Stimulated activated CD4-positive, alpha-beta T cell treated with anti-CD3 and anti-CD28 coated beads, Interleukin-2, amount 100 ng/mL, for 48 hours (primary cell): ENCODE results near the gene MRPL48.
"Not testable (repeated sequence)": the region's sequence is repeated elsewhere in the genome, so short reads cannot be mapped to it uniquely, and the experiment has no call there.

Source experiments
- DNase-seq, 2 donors: peaks; one replicate each; pipeline ENCODE4 v3.0.0-alpha.2; 2020

Gene MRPL48

DNA sequence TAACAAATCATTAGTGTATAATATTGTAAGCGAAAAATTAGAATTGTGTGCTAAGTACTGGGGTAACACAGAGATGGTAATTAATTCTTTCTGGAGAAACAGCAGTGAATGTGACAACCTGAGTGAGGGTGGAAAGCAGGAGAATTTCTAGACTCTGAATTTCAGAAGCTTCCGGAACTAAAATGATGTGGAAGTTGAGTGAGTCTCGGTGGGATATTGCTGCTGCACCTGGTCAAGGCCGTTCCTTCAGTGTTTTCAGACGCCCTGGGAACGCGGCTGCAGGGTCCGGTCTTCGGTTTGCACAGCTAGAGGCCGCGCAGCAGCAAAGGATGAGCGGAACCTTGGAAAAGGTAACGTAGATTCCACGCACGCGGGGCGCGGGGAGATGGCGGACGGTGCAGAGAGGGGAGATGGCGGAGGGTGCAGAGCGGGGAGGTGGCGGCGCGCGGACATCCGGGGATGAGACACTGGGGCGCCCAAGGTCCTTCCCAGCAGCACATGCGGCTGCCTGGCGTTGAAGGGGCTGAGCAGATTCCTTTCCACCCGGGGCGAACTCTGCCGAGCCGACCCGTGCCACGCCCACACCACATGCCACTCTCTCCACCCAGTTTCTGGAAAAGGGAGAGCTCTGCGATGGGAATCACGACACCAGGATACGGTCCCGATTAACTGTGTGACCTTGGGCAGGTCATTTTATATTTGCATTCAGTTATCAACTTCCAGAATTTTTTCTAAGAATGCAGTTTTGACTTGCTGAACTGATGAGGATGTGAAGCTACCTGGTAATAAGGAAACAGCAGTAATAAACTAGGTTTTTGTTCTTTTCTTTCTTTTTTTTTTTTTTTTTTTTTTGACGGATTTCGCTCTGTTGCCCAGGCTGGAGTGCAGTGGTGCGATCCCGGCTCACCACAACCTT lies at the start of gene MRPL48:
MRPL48 (plus strand) TSS at position 232 of the 916 bp plus-strand sequence; CDS start at position 330, 98 bp downstream.
- peak; percentile 80 to 82 for DNase-seq

DNA sequence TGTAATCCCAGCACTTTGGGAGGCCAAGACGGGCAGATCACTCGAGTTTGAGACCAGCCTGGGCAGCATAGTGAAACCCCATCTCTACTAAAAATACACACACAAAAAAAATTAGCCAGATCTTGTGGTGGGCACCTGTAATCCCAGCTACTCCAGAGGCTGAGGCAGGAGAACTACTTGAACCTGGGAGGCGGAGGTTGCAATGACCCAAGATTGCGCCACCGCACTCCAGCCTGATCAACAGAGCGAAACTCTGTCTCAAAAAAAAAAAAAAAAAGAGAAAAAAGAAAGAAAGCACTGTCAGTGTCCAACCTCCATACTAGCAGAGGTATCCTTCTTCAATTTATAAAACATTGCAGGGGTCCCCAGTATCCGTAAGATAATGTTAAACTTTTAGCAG lies 44.6 kb upstream of the MRPL48 start:
- no peak for DNase-seq

DNA sequence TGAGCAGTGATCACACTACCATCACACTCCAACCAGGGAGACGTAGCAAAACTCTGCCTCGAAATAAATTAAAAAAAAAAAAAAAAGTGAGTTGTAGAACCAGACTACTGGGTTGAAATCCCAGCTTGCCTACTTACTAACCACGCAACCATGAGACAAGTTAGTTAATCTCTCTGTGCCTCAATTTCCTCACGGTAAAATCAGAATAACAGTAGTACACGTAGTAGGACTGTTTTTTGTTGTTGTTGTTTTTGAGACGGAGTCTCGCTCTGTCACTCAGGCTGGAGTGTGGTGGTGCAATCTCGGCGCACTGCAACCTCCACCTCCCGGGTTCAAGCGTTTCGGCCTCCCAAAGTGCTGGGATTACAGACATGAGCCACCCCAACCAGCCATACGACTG lies 41.0 kb upstream of the MRPL48 start:
- no peak for DNase-seq

DNA sequence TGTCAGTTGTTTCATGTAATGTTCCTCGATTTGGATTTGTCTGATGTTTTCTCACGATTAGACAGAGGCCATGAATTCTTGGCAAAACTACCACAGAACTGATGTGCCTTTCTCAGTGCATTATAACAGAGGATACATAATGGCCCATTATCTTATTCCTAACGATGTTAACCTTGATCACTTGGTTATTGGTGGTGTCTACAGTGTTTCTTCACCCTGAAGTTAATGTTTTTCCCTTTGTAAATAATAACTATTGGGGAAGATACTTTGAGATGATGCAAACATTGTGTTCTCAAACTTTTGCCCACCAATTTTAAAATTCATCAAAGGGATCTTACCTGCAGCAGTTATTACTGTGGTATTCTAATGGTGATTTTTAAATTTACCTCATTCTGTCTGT lies 39.9 kb upstream of the MRPL48 start:
- DNase-seq, result no peak

DNA sequence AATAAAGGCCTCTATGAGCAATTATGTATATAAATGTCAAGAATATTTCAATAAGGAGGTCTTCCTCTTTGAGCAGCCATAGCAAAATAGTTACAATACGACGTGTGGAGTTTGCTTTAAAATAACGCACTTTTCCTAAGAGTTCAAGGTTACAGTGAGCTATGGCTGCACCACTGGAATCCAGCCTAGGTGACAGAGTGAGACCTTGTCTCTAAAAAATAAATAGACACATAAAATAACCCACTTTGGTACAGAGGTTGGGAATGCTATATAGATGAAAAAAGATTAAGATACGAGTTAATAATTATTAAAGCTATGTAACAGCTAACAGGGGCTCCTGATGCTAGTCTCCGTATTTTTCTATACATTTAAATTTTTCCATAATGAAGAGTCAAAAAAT lies 39.4 kb upstream of the MRPL48 start:
- DNase-seq, result no peak

DNA sequence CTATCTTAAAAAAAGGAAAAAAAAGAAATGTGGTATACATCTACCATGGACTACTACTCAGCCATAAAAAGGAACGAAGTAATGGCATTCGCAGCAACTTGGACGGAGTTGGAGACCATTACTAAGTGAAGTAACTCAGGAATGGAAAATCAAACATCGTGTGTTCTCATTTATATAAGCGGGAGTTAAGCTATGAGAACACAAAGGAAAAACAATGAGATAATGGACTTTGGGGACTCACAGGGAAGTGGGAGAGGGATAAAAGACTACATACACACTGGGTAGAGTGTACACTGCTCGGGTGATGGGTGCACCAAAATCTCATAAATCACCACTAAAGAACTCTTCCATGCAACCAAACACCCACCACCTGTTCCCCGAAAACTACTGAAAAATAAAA lies 38.6 kb upstream of the MRPL48 start:
- no peak for DNase-seq

DNA sequence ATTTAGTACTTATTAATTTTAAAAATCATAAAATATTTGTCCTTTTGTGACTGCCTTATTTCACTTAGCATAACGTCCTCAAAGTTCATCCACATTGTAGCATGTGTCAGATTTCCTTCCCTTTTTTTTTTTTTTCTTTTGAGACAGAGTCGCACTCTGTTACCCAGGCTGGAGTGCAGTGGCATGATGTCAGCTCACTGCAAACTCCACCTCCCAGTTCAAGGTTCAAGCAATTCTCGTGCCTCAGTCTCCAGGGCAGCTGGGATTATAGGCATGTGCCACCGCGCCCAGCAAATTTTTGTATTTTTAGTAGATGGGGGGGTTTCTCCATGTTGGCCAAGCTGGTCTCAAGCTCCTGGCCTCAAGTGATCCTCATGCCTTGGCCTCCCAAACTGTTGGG lies 37.4 kb upstream of the MRPL48 start:
- no peak for DNase-seq

DNA sequence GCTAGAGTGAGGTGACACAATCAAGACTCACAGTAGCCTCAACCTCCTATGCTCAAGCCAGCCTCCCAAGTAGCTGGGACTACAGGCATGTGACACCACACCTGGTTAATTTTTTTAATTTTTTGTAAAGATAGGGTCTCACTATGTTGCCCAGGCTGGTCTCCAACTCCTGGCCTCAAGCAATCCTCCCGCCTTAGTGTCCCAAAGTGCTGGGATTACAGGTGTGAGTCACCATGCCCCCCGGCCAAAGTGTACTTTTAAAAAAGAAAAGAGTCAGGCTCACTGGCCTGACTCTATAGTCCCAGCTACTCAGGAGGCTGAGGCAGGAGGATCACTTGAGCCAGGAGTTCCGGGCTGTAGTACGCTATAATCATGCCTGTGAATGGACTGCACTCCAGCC lies 36.8 kb upstream of the MRPL48 start:
- DNase-seq, result not testable (repeated sequence)

DNA sequence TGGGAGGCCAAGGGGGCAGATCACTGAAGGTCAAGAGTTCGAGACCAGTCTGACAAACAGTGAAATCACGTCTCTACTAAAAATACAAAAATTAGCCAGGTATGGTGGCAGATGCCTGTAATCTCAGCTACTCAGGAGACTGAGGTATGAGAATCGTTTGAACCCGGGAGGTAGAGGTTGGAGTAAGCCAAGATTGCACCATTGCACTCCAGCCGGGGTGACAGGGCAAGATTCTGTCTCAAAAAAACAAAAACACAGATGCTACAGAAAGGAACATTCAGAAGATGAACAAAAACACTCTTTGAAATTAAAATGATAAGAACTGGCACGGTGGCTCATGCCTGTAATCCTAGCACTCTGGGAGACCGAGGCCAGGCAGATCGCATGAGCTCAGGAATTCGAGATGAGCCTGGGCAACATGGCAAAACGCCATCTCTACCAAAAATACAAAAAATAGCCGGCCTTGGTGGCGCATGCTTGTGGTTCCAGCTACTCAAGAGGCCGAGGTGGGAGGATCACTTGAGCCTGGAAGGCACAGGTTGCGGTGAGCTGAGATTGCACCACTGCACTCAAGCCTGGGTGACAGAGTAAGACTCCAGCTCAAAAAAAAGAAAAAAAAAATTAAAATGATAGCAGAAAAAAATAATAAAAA lies 35.3 kb upstream of the MRPL48 start:
- no peak for DNase-seq

DNA sequence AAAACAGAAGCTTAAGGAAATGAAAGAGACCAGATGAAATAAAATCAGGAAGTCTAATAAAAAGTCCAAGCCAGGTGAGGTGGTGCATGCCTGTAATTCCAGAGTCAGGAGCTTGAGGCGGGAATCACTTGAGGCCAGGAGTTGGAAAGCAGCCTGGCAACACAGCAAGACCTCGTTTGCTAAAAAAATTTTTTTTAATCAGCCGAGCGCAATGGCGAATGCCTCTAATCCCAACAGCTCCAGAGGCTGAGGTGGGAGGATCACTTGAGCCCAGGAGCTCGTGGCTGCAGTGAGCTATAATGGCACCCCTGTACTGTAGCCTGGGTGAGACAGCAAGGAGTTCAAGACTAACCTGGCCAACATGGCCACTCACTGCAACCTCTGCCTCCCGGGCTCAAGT lies 34.8 kb upstream of the MRPL48 start:
- DNase-seq, result no peak

DNA sequence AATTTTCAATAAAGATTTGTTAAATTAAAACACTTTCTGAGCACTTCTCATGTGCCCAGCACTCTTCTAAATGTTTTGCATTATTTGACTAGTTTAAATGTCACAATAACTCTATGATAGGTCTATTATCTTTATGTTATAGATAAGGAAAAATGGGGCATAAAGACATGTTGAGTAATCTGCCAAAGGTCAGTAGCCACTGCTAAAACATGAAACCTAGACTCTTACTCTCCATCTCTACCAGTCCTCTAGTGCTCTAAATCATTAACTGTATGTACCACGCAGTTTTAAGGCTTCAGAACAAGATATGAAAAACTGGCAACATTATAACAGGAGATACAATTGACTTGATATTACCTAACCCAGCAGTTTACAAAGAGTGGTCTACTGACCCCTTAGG lies 33.7 kb upstream of the MRPL48 start:
- DNase-seq, result no peak

DNA sequence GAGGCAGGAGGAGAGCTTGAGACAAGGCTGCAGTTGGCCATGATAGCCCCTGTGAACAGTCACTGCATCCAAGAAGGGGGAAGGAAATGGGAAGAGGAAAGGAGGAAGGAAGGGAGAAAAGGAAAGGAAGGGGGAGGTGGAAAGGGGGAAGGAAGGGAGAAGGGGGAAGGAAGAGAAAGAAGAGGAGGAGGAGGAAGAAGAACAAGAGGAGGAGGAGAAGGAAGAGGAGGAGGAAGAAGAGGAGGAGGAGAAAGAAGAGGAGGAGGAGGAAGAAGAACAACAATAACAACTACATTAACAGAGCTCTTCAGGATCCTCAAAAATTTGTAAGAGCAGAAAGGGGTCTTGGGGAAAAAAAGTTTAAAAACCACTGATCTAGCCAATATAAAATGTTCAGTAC lies 32.0 kb upstream of the MRPL48 start:
- no peak for DNase-seq

DNA sequence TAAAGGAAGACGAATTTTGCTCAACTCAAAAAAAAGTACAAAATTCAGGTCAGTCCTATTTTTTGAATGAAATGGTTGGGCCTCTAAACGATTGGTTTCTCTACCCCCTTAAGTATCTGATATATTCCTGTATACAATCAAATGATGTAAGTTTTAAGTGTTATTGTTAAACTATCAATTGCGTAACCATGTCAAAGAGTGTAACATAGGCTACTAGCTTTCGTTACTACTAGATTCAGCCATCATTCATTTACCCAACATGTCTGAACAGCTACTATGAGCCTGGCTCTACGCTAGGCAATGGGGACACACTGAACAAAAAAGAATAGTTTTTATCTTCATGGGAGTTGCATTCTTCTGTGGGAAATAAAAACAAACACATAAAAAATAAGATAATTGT lies 30.1 kb upstream of the MRPL48 start:
- DNase-seq, result no peak

DNA sequence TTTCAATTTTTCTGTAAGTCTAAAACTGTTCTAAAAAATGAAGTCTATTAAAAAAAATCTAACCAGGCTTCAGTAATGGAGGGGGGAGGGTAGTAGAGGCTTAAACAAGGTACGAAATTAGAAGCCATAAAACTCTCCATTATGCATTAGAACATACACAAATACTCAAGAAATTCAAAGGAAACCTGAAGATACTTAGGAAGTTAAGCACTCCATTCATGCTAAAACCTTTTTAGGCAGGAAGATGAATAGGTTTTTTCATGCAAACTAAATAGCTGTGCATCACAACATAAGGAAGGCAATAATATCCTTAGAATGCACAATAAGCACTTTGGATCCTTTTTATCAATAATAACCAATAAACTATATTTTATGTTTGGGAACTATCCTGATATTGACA lies 29.2 kb upstream of the MRPL48 start:
- DNase-seq, result no peak

DNA sequence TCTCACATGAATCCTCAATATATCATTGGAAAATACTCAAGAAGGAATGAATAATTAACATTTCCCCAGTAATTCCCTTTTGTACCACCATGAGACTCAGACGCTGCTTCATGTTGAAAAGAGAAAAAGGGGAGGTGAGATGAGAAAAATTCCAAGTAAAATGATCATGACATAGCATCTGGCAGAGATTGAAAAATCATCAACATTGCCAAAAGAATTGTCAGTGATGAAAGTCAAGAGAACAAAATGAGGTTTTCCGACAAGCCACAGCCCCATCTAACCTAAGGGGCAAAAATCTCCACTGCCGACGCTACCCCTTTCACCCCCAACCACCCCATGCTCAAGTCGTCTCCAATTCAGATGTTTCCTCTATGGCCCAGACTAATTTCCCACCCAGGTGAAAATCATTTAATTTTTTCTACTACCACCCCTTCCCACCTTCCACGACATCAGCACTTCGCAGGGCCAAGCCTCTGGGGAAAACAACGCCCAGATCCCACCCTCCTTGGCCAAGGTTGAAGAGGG lies 28.0 kb upstream of the MRPL48 start:
- no peak for DNase-seq

DNA sequence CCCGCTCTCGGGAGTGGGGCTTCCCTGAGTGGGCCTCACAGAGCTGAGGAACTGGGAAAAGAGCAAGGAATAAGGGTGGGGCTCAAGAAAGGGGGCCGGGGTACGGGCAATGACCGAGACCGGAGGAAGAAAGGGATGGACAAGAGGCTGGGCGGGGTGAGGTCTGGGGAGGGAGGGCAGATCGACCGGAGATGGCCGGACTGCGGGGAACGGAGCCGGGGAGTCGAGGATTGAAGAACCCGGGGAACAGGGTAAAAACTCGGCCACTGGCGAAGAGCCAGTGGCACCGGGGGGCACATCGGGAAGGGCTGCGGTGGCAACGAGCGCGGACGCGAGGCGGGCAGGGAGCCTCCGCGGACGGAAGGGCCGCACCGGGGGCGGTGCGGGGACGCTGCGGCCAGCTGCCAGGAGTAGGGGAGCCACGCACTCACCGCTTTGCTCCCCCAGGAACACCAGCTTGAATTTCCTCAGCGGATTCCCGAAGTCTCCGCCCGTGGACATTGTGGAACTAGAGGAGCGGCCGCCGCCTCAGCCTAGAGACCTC lies 27.5 kb upstream of the MRPL48 start:
- DNase-seq, result no peak

DNA sequence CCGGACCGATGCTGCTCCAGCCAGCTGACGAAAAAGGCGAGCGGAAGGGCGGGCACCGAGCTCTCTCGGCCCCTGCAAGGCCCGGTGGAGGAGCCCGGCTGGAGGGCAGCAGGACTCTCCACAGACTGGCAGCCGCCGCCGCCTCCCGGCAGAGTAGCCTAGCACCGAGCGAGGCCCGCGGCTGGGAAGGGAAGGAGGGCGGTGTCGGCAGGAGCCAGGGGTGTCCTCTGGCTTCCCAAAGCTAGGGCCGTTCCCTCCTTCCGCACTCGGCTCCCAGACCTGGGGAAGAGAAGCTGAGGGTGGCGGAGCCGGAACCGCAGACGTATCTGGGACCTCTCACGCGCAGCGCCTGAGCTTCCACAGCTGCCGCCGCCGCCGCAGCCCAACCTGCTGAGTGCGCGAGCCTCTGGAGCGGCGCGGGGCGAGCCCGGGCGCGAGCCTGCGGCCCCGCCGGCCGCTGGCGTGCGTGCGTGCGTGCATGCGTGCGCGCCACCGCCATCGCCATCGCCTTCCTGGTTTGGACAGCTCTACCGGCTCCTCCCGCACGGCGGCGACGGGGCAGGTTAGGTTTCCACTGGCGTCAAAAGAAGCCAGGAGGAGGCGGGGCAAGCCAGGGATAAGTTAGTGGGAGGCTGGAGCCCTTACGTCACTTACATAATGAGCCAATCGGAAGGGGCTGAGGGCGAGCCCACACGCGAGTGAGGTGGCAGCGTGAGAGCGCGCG lies 26.8 kb upstream of the MRPL48 start, which contains the start of gene RAB6A:
RAB6A (minus strand) TSS at position 396 of the 724 bp plus-strand sequence. CDS start 439 bp downstream, outside the sequence.
- DNase-seq, result peak; percentile 97 to 98

DNA sequence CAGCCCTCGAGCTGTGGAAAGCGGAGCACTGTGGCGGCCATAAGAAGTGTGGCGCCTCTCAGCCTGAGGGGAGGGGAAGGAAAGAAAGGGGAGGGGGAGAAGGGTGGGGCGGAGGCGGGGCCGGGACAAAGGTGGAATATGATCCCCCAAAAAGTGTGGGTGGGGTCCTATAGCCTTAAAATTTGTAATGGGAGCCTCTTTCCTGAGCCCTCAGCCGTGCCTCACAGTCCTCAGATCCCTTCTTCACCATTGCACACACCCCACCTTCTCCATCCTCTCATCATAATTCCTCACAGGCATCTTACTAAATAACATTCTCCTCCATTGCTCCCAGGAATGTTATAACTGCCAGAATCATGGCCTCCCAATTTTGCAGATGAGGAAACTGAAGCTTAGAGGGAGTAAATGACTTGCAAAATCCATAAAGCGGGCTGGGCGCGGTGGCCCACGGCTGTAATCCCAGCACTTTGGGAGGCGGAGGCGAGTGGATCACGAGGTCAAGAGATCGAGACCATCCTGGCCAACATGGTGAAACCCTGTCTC lies 26.2 kb upstream of the MRPL48 start:
- no peak for DNase-seq

DNA sequence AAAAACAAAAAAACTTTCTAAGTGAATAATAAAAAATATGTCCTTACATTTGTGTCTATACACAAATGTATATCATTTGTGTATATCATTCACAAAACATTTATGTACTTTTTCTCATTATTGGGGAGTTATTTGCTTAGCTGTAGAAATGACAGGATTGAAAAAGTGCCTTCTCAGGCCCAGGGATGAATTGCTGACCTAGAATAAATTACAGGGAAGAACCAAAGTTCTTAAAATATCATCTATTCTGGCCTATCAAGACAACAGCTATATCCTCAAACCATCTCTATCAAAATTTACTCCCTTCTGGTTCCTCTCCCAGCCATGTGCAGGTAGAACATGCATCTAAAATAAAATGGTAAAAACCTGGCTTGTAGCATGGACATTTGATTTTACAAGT lies 24.9 kb upstream of the MRPL48 start:
- DNase-seq, result no peak

DNA sequence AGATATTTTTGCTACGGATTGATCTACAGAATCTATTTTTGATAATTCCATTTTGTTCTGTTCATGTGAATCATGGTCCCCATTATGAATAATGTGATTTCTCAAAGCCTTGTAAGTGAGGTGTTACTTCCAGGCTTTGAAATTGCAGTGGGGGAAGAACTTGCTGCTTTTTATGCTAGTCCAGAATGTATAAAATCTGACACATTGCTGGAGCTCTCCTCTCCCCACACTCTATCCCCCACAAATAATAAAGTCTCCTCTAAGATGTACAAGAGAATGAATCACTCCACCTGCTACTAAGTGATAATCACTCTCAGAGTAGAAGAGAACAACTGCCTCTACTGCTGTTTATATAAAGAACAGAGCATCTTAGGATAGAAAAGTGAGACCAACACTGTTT lies 20.9 kb upstream of the MRPL48 start:
- no peak for DNase-seq

DNA sequence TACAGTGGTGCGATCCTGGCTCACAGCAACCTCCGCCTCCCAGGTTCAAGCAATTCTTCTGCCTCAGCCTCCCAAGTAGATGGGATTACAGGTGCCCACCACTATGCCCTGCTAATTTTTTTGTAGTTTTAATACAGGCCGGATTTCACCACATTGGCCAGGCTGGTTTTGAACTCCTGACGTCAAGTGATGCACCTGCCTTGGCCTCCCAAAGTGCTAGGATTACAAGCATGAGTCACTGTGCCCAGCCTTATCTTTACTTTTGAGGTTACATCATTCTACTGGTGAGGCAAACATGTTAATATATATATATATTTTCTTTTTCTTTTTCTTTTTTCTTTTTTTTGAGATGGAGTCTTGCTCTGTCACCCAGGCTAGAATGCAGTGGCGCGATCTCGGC lies 16.9 kb upstream of the MRPL48 start:
- not testable (repeated sequence) for DNase-seq

DNA sequence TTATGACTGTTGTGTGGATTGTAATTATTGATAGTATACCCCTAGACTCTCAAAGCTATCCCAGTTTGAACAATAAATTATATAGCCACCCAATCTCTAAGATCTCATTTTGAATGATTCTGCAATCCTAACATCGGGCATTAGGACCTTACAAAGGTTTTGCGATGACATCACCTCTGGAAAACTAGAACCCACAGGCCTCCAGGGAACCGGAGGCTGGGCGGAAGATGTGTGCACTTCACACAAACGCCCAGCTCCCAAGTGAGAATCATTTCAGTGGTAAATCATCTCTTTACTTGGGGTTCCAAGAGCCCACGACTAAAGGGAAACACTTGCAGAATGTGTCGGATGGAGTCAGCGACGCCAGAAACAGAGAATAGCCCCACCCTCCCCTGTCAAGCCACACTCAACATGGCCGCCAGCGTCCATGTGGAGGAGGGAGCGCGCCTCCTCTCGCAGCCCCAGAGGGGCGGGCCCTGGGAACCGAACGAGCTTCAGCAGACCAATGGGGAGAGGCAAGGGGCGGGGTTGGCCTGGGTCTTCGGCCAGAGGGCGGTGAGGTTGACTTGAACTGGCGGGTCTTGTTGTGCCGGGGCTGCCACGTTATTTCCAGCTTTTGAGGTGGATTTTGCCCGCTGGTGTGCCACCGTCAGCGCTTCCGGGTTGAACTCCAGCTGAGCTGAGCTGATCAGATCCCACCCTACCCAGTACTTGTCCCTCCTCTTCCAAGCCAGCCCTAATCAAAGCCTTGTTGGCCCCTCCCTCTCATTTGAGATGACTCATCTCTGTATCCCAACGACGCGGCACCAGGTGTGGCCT lies 8.4 kb upstream of the MRPL48 start:
- peak; percentile 97 to 98 for DNase-seq
